HCT116 (cell line): ENCODE results near the gene SETD3. TPM values are rescaled to one million over a fixed set of nuclear protein-coding genes. Genes with fewer than 3 reads are reported as not detected.

ENCODE experiments used
- ATAC-seq: fragments of 200-7000 bp; cut with Tn5 transposase; 2 replicates; pipeline ENCODE4 v1.9.1; 2020; ENCODE audit warnings: mild to moderate bottlenecking, moderate library complexity
- BruUV-seq: library from RNA; stranded (reverse); fragments of 400-500 nt; replicated peaks from 2 replicates; lab custom pipeline; 2021; lab: Mats Ljungman, UMichigan
- CTCF ChIA-PET: fragments of 300-600 bp; sonication (Branson Sonifier 250); formaldehyde crosslinking; loops from one replicate; lab custom pipeline; 2021; ENCODE audit warnings: antibody characterized with exemption; lab: Charles Lee
- POLR2A ChIA-PET: fragments of 300-600, 350-600 bp; sonication (Branson Sonifier 250); formaldehyde crosslinking; loops from one replicate; lab custom pipeline; 2021; ENCODE audit warnings: antibody characterized with exemption; lab: Charles Lee
- RAD21 ChIA-PET, 2 experiments: fragments of 300-600 bp; sonication (Branson Sonifier 250); formaldehyde crosslinking; loops; one replicate each; lab custom pipeline; 2023; ENCODE audit warnings: low total read pairs in 2 of 2; ENCODE audit not compliant: uncharacterized antibody in 2 of 2, unreplicated experiment in 2 of 2, low non-redundant PET in 1 of 2; lab: Charles Lee
- DNase-seq: peaks from one replicate; pipeline ENCODE4 v3.0.0-alpha.2; 2010; ENCODE audit warnings: low read depth, low spot score
- H2AFZ ChIP-seq: fragments of 200-600 bp; shearing (Covaris generic), sonication (generic); 2 replicates; pipeline ENCODE4 v1.6.1; 2017; ENCODE audit warnings: low read depth, mixed run types, mixed read lengths, antibody characterized with exemption, low read length; ENCODE audit not compliant: poor library complexity, severe bottlenecking
- H3K27ac ChIP-seq: 2 replicates; pipeline ENCODE4 v1.5.1; 2012; ENCODE audit warnings: low read depth, low read length
- H3K27me3 ChIP-seq: fragments of 200-600 bp; sonication (generic); 2 replicates; pipeline ENCODE4 v1.6.1; 2016; ENCODE audit warnings: mixed run types, low read length, mixed read lengths; ENCODE audit not compliant: insufficient read depth
- H3K36me3 ChIP-seq, 2 experiments: fragments of 200-500 bp in 1 of 2; fragments of 200-600 bp in 1 of 2; sonication (Bioruptor generic) in 1 of 2; sonication (generic) in 1 of 2; 2 replicates each; pipeline versions ENCODE4 v1.5.1 to v1.6.1; 2014 to 2016; ENCODE audit warnings: low read length in 2 of 2, inconsistent platforms in 1 of 2, mixed read lengths in 1 of 2, mixed run types in 1 of 2; ENCODE audit not compliant: insufficient read depth in 2 of 2, control insufficient read depth in 1 of 2
- H3K4me1 ChIP-seq, 2 experiments: fragments of 200-600 bp in 1 of 2; sonication (generic) in 1 of 2; 2 replicates each; pipeline versions ENCODE4 v1.5.1 to v1.6.1; 2012 to 2017; ENCODE audit warnings: low read length in 2 of 2, inconsistent platforms in 1 of 2, mild to moderate bottlenecking in 1 of 2, mixed read lengths in 1 of 2, mixed run types in 1 of 2, moderate library complexity in 1 of 2; ENCODE audit not compliant: insufficient read depth in 2 of 2, control insufficient read depth in 1 of 2
- H3K4me2 ChIP-seq: fragments of 200-600 bp; sonication (generic); 2 replicates; pipeline ENCODE4 v1.6.1; 2017; ENCODE audit warnings: mixed run types, low read length, mixed read lengths
- H3K4me3 ChIP-seq, 2 experiments: fragments of 200-600 bp in 1 of 2; sonication (generic) in 1 of 2; replicated peaks in 1 of 2; 2 replicates each; pipeline ENCODE4 v1.5.1; 2011 to 2016; ENCODE audit warnings: low read length in 2 of 2, control low read depth in 1 of 2, low read depth in 1 of 2, mild to moderate bottlenecking in 1 of 2, mixed read lengths in 1 of 2, mixed run types in 1 of 2
- H3K79me2 ChIP-seq: fragments of 200-600 bp; sonication (generic); 2 replicates; pipeline ENCODE4 v1.6.1; 2017; ENCODE audit warnings: mild to moderate bottlenecking, mixed run types, low read length, moderate library complexity, mixed read lengths; ENCODE audit not compliant: insufficient read depth
- H3K9ac ChIP-seq: fragments of 200-600 bp; sonication (generic); 2 replicates; pipeline ENCODE4 v1.6.1; 2016; ENCODE audit warnings: low read length, mixed read lengths
- H3K9me2 ChIP-seq: fragments of 200-600 bp; sonication (generic), shearing (Covaris generic); 2 replicates; pipeline ENCODE4 v1.6.1; 2017; ENCODE audit warnings: mixed run types, mild to moderate bottlenecking, moderate library complexity; ENCODE audit not compliant: insufficient read depth
- H3K9me3 ChIP-seq, 2 experiments: fragments of 200-500 bp in 1 of 2; fragments of 200-600 bp in 1 of 2; sonication (Bioruptor generic) in 1 of 2; sonication (generic) in 1 of 2; 2 replicates each; pipeline ENCODE4 v1.6.1; 2014 to 2017; ENCODE audit warnings: low read length in 2 of 2, mixed read lengths in 2 of 2, inconsistent platforms in 1 of 2, low read depth in 1 of 2, mild to moderate bottlenecking in 1 of 2, mixed run types in 1 of 2, moderate library complexity in 1 of 2; ENCODE audit not compliant: control insufficient read depth in 1 of 2, insufficient read depth in 1 of 2
- H4K20me1 ChIP-seq: fragments of 200-600 bp; sonication (generic), shearing (Covaris generic); 2 replicates; pipeline ENCODE4 v1.6.1; 2017; ENCODE audit warnings: mixed run types, mild to moderate bottlenecking, moderate library complexity; ENCODE audit not compliant: insufficient read depth
- ATF3 ChIP-seq: IDR thresholded peaks from 2 replicates; pipeline ENCODE4 v1.6.1; 2012
- CTCF ChIP-seq, 3 experiments: fragments of 200-600 bp in 1 of 3; sonication (generic) in 1 of 3; IDR thresholded peaks in 2 of 3; conservative IDR thresholded peaks in 1 of 3; 2 replicates each; pipeline ENCODE4 v1.5.1; 2012 to 2017; ENCODE audit warnings: low read depth in 2 of 3, low read length in 2 of 3, antibody characterized with exemption in 1 of 3, borderline replicate concordance in 1 of 3, control low read depth in 1 of 3, mild to moderate bottlenecking in 1 of 3, mixed read lengths in 1 of 3, mixed run types in 1 of 3, moderate library complexity in 1 of 3; ENCODE audit not compliant: insufficient read depth in 1 of 3
- EGR1 ChIP-seq: IDR thresholded peaks from 2 replicates; pipeline ENCODE4 v1.6.1; 2012; ENCODE audit warnings: low read depth
- EZH2 ChIP-seq: fragments of 200-600 bp; sonication (generic); IDR thresholded peaks from 2 replicates; pipeline ENCODE4 v1.6.1; 2017; ENCODE audit warnings: antibody characterized with exemption, mixed run types
- JUND ChIP-seq: IDR thresholded peaks from 2 replicates; pipeline ENCODE4 v1.6.1; 2012
- MAX ChIP-seq: IDR thresholded peaks from 2 replicates; pipeline ENCODE4 v1.6.1; 2012
- POLR2A ChIP-seq: IDR thresholded peaks from 2 replicates; pipeline ENCODE4 v1.7.0; 2011; ENCODE audit warnings: borderline replicate concordance; ENCODE audit not compliant: insufficient read depth, insufficient read length; ENCODE audit errors: extremely low read depth
- SP1 ChIP-seq: IDR thresholded peaks from 2 replicates; pipeline ENCODE4 v1.6.1; 2012; ENCODE audit warnings: low read depth
- SRF ChIP-seq: IDR thresholded peaks from 2 replicates; pipeline ENCODE4 v1.6.1; 2012; ENCODE audit warnings: low read depth
- TCF7L2 ChIP-seq: IDR thresholded peaks from 2 replicates; pipeline ENCODE4 v1.7.0; 2011; ENCODE audit warnings: borderline replicate concordance, inconsistent platforms; ENCODE audit not compliant: insufficient read depth, insufficient read length; ENCODE audit errors: extremely low read depth
- YY1 ChIP-seq: IDR thresholded peaks from 2 replicates; pipeline ENCODE4 v1.6.1; 2011; ENCODE audit warnings: low read length, low read depth, moderate library complexity, mild to moderate bottlenecking; ENCODE audit not compliant: insufficient replicate concordance; ENCODE audit errors: extremely low read depth
- ZBTB33 ChIP-seq: IDR thresholded peaks from 2 replicates; pipeline ENCODE4 v1.6.1; 2011; ENCODE audit warnings: mild to moderate bottlenecking, low read length, moderate library complexity; ENCODE audit not compliant: insufficient replicate concordance; ENCODE audit errors: extremely low read depth
- intact Hi-C: fragments of 100-400 bp; cut with micrococcal nuclease; formaldehyde crosslinking; loops from 2 replicates; pipeline ENCODE4 v1.10.0; 2022
- total RNA-seq: library from RNA; stranded (reverse); gene quantifications from one replicate; pipeline ENCODE4 v1.2.1, GENCODE V29; 2021; ENCODE audit not compliant: unreplicated experiment

The SETD3 gene
- total RNA-seq, 1 experiment from 2014 or later = 46.6 TPM

GRCh38 chr14:99525699-99526080, 45.0 kb upstream of the SETD3 start:
- Histone ChIP-seq H3K36me3 (no peaks in the 10 kb centered on the region), H3K4me1 (peaks cover 0 to 6% of the 10 kb centered on the region in 2 experiments; a peak in 2 of 4 replicates), H3K9me3 (no peaks in the 10 kb centered on the region), H3K9ac (no peak overlapping the region), H3K27ac (no peak overlapping the region), H3K27me3 (no peaks in the 10 kb centered on the region), H3K79me2 (peaks cover 3% of the 10 kb centered on the region; the same call in 1 of the 2 replicates), H3K9me2 (no peaks in the 10 kb centered on the region), H2AFZ (no peak overlapping the region), H3K4me3 (no peak overlapping the region), H4K20me1 (no peaks in the 10 kb centered on the region), H3K4me2 (no peak overlapping the region)
- POLR2A ChIA-PET = no interaction called here
- DNase-seq (no peak), ATAC-seq (no peak)
- TF ChIP-seq MAX (no peak), ZBTB33 (no peak), YY1 (no peak), POLR2A (no peak), JUND (no peak), ATF3 (no peak), EZH2 (no peak), CTCF (IDR thresholded peaks at IDR 0.05 in 2 of 3, conservative IDR thresholded peaks at IDR 0.05 in 1 of 3; ENCODE audit: borderline replicate concordance in 1 of 3, insufficient read depth in 1 of 3, low read depth in 2 of 3, low read length in 2 of 3) (no peak), SP1 (no peak), TCF7L2 (no peak), EGR1 (no peak), SRF (no peak)
- RAD21 ChIA-PET = no interaction called here
- intact Hi-C loops = loop anchor here (10.0 kb wide), 1 partner anchor 419 kb away; no protein-coding TSS in a partner anchor
- no TSS peak for BruUV-seq
- CTCF ChIA-PET = no interaction called here
